GM23338 (cell line): Measurements from ENCODE around the gene RASSF4. TPM values are rescaled to one million over a fixed set of nuclear protein-coding genes. Genes with fewer than 3 reads are reported as not detected.

Source experiments
- EZH2phosphoT487 ChIP-seq: fragments of 200-600 bp; sonication (generic); IDR thresholded peaks from one replicate; pipeline ENCODE4 v1.8.1; 2018; ENCODE audit warnings: antibody characterized with exemption; ENCODE audit not compliant: unreplicated experiment
- NANOG ChIP-seq: IDR thresholded peaks from 2 replicates; pipeline ENCODE4 v1.6.1; 2016; ENCODE audit warnings: antibody characterized with exemption, borderline replicate concordance
- POLR2AphosphoS5 ChIP-seq: IDR thresholded peaks from 2 replicates; pipeline ENCODE4 v1.6.1; 2016; ENCODE audit warnings: antibody characterized with exemption, low read depth
- STAT1 ChIP-seq: IDR thresholded peaks from one replicate; pipeline ENCODE4 v1.6.1; 2016; ENCODE audit warnings: antibody characterized with exemption; ENCODE audit not compliant: unreplicated experiment
- polyA plus RNA-seq: library from polyadenylated mRNA; unstranded; fragments of >200 nt; fragmentation: Nextera tagmentation; extraction: Ambion mirVana; gene quantifications from 2 replicates; pipeline ENCODE4 v1.2.1, GENCODE V29; 2016
- total RNA-seq: library from RNA; depleted of rRNA; stranded (reverse); fragments of >200 nt; shearing (Covaris generic); gene quantifications from 2 replicates; pipeline ENCODE4 v1.2.3, GENCODE V29; 2014
- TF ChIP-seq, protein P1 (sequence below): fragments of 250-450 bp; sonication (Bioruptor Pico); IDR thresholded peaks from 2 replicates; pipeline ENCODE4 v1.5.0; 2020; ENCODE audit warnings: mild to moderate bottlenecking, moderate library complexity
- TF ChIP-seq, protein P2 (sequence below): IDR thresholded peaks from 2 replicates; pipeline ENCODE4 v1.6.1; 2016; ENCODE audit warnings: antibody characterized with exemption
- TF ChIP-seq, protein P3 (sequence below): IDR thresholded peaks from one replicate; pipeline ENCODE4 v1.6.1; 2018; ENCODE audit warnings: antibody characterized with exemption; ENCODE audit not compliant: unreplicated experiment

Gene RASSF4
- total and polyA plus RNA-seq, 2 experiments from 2014 or later = 12.4 to 13.6 TPM

DNA sequence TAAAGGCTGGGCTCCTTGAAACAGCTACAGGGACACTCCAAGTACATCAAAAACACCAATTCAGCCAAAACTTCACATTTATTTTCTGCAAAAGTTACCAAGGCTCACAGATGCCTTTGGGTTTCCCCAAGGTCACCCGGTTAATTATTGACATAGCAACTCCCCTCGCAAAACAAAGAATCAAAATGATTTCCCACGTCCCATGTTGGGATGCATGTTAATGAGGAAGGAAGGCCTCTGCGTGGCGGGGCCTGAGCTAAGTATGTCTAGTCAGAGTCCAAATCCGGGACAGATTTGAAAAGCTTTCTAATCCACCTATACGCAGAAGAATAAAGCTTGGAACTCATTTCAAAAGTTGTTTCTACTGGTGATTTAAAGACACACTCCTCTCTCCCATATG, 49.0 kb upstream of the RASSF4 start (continued):
- TF ChIP-seq, protein P1, sequence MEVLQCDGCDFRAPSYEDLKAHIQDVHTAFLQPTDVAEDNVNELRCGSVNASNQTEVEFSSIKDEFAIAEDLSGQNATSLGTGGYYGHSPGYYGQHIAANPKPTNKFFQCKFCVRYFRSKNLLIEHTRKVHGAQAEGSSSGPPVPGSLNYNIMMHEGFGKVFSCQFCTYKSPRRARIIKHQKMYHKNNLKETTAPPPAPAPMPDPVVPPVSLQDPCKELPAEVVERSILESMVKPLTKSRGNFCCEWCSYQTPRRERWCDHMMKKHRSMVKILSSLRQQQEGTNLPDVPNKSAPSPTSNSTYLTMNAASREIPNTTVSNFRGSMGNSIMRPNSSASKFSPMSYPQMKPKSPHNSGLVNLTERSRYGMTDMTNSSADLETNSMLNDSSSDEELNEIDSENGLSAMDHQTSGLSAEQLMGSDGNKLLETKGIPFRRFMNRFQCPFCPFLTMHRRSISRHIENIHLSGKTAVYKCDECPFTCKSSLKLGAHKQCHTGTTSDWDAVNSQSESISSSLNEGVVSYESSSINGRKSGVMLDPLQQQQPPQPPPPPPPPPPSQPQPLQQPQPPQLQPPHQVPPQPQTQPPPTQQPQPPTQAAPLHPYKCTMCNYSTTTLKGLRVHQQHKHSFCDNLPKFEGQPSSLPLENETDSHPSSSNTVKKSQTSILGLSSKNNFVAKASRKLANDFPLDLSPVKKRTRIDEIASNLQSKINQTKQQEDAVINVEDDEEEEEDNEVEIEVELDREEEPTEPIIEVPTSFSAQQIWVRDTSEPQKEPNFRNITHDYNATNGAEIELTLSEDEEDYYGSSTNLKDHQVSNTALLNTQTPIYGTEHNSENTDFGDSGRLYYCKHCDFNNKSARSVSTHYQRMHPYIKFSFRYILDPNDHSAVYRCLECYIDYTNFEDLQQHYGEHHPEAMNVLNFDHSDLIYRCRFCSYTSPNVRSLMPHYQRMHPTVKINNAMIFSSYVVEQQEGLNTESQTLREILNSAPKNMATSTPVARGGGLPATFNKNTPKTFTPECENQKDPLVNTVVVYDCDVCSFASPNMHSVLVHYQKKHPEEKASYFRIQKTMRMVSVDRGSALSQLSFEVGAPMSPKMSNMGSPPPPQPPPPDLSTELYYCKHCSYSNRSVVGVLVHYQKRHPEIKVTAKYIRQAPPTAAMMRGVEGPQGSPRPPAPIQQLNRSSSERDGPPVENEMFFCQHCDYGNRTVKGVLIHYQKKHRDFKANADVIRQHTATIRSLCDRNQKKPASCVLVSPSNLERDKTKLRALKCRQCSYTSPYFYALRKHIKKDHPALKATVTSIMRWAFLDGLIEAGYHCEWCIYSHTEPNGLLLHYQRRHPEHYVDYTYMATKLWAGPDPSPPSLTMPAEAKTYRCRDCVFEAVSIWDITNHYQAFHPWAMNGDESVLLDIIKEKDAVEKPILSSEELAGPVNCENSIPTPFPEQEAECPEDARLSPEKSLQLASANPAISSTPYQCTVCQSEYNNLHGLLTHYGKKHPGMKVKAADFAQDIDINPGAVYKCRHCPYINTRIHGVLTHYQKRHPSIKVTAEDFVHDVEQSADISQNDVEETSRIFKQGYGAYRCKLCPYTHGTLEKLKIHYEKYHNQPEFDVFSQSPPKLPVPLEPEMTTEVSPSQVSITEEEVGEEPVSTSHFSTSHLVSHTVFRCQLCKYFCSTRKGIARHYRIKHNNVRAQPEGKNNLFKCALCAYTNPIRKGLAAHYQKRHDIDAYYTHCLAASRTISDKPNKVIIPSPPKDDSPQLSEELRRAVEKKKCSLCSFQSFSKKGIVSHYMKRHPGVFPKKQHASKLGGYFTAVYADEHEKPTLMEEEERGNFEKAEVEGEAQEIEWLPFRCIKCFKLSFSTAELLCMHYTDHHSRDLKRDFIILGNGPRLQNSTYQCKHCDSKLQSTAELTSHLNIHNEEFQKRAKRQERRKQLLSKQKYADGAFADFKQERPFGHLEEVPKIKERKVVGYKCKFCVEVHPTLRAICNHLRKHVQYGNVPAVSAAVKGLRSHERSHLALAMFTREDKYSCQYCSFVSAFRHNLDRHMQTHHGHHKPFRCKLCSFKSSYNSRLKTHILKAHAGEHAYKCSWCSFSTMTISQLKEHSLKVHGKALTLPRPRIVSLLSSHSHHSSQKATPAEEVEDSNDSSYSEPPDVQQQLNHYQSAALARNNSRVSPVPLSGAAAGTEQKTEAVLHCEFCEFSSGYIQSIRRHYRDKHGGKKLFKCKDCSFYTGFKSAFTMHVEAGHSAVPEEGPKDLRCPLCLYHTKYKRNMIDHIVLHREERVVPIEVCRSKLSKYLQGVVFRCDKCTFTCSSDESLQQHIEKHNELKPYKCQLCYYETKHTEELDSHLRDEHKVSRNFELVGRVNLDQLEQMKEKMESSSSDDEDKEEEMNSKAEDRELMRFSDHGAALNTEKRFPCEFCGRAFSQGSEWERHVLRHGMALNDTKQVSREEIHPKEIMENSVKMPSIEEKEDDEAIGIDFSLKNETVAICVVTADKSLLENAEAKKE = no peak
- no peak for TF ChIP-seq NANOG
- TF ChIP-seq STAT1 = no peak
- TF ChIP-seq, protein P2, sequence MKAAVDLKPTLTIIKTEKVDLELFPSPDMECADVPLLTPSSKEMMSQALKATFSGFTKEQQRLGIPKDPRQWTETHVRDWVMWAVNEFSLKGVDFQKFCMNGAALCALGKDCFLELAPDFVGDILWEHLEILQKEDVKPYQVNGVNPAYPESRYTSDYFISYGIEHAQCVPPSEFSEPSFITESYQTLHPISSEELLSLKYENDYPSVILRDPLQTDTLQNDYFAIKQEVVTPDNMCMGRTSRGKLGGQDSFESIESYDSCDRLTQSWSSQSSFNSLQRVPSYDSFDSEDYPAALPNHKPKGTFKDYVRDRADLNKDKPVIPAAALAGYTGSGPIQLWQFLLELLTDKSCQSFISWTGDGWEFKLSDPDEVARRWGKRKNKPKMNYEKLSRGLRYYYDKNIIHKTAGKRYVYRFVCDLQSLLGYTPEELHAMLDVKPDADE = no peak
- no peak for TF ChIP-seq POLR2AphosphoS5
- TF ChIP-seq EZH2phosphoT487 = no peak
- TF ChIP-seq, protein P3, sequence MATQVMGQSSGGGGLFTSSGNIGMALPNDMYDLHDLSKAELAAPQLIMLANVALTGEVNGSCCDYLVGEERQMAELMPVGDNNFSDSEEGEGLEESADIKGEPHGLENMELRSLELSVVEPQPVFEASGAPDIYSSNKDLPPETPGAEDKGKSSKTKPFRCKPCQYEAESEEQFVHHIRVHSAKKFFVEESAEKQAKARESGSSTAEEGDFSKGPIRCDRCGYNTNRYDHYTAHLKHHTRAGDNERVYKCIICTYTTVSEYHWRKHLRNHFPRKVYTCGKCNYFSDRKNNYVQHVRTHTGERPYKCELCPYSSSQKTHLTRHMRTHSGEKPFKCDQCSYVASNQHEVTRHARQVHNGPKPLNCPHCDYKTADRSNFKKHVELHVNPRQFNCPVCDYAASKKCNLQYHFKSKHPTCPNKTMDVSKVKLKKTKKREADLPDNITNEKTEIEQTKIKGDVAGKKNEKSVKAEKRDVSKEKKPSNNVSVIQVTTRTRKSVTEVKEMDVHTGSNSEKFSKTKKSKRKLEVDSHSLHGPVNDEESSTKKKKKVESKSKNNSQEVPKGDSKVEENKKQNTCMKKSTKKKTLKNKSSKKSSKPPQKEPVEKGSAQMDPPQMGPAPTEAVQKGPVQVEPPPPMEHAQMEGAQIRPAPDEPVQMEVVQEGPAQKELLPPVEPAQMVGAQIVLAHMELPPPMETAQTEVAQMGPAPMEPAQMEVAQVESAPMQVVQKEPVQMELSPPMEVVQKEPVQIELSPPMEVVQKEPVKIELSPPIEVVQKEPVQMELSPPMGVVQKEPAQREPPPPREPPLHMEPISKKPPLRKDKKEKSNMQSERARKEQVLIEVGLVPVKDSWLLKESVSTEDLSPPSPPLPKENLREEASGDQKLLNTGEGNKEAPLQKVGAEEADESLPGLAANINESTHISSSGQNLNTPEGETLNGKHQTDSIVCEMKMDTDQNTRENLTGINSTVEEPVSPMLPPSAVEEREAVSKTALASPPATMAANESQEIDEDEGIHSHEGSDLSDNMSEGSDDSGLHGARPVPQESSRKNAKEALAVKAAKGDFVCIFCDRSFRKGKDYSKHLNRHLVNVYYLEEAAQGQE = no peak
